CD4-positive, alpha-beta T cell treated with Interferon gamma for 1 hour (primary cell): Measurements from ENCODE around the gene PDE4A.

Source experiments
- DNase-seq: peaks from one replicate; pipeline ENCODE4 v3.0.0-alpha.2; 2020

PDE4A gene

GRCh38 chr19:10468133-10468532 is 47.8 kb downstream of the PDE4A start:
- no peak for DNase-seq

- no peak for DNase-seq
Observed at GRCh38 chr19:10471909-10472308, 51.6 kb downstream of the PDE4A start.

- DNase-seq: no peak
Observed at GRCh38 chr19:10473192-10473591, 52.9 kb downstream of the PDE4A start.

- no peak for DNase-seq
Observed at GRCh38 chr19:10474962-10475451, 54.7 kb downstream of the PDE4A start.

DNA sequence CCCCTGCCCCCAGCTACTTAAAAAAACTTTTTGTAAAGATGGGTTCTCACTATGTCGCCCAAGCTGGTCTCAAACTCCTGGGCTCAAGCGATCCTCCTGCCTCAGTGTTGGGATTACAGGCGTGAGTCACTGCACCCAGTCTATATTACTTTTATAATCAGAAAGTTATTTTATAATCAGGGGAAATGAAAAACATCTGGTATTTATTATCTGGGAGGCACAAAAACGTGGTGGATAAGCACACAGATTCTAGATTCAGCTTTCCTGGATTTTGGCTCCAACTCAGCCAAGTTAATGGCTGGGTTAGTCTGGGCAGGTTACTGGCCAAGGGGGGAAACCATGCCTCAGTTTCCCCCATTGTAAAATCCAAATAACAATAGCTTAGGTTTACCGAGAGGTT is 58.1 kb downstream of the PDE4A start:
- no peak for DNase-seq

GRCh38 chr19:10478903-10479384 is 58.6 kb downstream of the PDE4A start:
- DNase-seq: peak; percentile 92

DNA sequence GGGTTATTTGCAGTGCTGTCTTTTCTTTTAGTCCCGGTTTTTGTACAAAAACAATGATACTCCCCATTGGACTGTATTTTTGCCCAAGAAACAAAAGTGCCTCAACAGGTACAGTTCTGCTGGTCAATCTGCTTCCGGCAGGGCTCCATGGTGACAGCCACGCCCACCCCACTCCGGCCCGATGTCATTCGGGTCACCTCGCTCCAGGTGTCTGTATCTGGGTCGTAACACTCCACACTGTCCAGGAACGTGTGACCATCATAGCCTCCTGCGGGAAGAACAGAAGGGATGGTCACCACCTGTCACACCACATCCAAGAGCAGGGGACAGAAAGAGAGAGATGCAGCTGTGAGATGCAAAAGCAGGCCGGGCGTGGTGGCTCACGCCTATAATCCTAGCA is 66.2 kb downstream of the PDE4A start:
- no peak for DNase-seq

- no peak for DNase-seq
Observed at GRCh38 chr19:10491472-10492047, 71.2 kb downstream of the PDE4A start.

DNA sequence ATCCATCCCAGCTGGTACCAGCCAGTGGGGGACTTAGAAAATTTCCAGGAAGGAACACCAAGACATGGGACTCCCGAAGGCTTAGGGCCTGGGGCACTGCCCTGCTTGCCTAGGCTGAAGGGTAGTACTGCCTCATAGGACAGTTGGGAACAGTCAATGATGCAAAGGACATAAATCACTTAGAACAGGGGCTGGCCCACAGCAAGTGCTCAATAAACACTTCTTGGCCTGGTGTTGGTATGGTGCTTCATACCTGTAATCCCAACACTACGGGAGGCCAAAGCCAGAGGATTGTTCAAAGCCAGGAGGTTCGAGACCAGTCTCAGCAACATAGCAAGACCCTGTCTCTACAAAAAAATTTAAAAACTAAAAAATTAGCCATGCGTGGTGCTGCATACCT is 77.0 kb downstream of the PDE4A start:
- no peak for DNase-seq

- no peak for DNase-seq
Observed at GRCh38 chr19:10499550-10500246, 79.4 kb downstream of the PDE4A start.

- DNase-seq: no peak
Observed at GRCh38 chr19:10500247-10500592, 79.9 kb downstream of the PDE4A start.

GRCh38 chr19:10501971-10502523 is 81.7 kb downstream of the PDE4A start:
- DNase-seq: peak; percentile 42

DNA sequence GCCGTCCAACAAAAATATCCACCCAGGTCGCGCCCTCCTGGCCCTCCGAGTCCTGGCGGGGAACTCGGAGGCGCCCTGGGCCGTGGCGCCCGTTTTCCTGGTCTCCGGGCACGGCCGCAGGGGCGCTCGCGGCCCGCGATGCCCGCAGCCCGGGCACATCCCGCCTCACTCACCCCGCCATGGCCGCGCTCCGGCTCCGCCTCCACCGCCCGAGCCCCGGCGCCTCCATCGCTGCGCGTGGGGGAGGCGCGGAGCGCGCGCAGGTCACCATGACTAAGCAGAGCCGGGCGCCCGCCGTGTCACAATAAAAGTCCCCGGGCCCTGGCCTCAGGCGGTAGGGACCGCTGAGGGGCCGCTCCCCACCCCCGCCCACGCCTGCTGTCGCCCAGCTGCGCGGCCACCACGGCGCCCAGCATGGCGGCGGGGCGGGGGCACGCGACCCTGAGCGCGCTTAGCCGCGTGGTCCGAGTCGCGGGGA is 82.2 kb downstream of the PDE4A start:
- peak; percentile 88 for DNase-seq

- DNase-seq: no peak
Observed at GRCh38 chr19:10503002-10503789, 82.9 kb downstream of the PDE4A start, which contains the start of gene KEAP1. TSS of gene KEAP1 (minus strand) at chr19:10503356. CDS start at chr19:10500033, 3,323 bp downstream.

- peak; percentile 71 for DNase-seq
Observed at GRCh38 chr19:10505583-10506229, 85.4 kb downstream of the PDE4A start.

- no peak for DNase-seq
Observed at GRCh38 chr19:10508036-10508435, 87.7 kb downstream of the PDE4A start.

DNA sequence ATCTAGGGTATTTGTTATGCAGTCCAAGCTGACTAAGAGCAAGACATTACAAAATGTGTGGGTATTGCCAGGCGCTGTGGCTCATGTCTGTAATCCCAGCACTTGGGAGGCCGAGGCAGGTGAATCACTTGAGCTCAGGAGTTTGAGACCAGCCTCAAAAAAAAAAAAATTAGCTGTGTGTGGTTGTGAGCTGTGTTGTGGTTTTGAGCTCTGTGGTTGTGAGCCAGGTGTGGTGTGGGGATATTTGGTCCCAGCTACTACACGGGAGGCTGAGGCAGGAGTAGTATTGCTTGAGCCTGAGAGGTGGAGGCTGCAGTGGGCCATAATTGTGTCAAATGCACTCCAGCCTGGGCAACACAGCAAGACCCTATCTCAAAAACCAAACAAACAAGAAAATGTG is 88.4 kb downstream of the PDE4A start:
- no peak for DNase-seq

DNA sequence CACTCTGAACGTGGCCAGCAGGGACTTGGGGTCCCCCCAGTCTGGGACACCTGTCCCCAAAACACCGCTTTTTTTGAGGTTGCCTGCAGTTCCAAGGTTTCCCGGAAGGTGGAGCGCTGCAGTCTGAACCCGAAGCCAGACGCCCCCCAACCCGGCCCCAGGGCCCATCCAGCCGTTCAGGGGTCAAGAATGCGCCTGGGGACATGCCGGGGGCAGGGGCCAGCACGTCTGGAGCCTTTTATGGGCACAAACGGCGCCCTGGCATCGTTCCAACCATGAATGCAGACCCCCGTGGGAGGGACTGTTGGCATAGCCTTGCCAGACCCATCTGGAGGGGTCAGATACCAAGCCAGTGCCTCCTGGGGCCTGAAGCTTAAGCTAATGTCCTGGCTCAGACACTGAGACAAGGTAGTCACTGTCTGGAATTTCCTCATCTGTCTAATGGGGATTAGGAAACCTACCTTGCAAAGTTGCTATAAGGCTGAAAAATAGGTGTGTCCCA is 90.0 kb downstream of the PDE4A start:
- peak; percentile 35 for DNase-seq

GRCh38 chr19:10513223-10513622 is 92.9 kb downstream of the PDE4A start:
- DNase-seq: no peak

DNA sequence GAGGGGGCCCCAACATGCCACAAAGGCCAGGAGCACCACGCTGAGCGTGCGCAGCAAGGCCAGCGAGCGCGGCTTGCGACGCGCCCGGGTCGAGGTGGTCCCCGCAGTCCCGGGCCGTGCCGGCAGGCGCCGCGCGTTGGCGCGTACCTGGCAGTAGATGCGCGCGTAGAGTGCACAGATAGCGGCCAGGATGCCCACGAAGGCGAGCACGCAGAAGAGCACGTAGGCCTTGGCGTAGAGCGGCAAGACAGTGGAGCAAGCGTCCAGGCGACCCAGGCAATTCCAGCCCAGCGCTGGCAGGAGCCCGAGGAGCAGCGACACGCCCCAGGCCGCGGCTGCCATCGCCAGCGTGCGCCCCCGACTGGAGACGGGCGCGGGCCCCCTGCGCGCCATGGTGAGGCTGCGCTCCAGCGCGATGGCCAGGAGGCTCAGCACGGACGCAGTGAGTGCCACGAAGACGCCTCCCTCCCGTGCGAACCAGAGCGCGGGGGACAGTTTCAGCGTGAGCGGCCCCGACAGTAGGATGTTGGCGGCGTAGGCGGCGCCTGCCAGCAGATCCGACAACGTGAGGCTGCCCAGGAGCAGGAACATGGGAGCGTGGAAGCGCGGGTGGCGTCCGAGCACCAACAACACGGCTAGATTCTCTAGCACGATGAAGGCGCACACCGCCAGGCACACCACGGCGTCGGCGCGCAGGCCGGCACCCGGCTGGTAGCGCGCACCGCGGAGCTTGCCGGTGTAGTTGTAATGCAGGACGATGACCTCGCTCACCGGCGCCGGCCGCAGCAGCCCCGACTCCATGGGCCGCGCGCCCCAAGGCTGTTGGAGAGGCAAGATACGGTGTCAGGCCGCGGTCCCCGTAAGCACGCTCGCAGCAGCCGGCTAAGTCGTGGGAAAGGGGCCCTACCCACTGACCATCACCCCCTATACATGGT is 94.1 kb downstream of the PDE4A start:
- peak; percentile 31 for DNase-seq

GRCh38 chr19:10516064-10516385 is 95.7 kb downstream of the PDE4A start:
- DNase-seq: peak; percentile 68
